ENCODE measurements around the gene PIEZO2.

DNA sequence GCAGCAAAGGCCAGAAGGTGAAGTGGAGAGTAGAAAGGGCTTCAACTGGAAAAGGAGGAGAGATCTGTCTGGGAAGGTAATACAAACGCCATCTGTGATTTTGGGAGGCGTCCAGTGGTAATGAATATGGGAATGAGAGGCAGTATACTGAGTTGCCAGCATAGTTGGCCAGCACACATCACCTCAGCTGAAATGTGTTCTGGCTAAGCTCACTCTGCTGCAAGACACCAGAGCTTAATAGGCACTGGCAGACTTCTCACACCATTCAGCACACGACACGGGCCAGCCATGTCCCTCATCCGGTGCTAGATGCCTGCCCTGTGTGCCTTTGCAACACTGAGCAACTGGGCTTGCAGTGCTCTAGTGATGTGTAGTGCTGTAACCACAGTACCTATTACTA is 277.1 kb downstream of the PIEZO2 start:
- TF ChIP-seq, protein P1, sequence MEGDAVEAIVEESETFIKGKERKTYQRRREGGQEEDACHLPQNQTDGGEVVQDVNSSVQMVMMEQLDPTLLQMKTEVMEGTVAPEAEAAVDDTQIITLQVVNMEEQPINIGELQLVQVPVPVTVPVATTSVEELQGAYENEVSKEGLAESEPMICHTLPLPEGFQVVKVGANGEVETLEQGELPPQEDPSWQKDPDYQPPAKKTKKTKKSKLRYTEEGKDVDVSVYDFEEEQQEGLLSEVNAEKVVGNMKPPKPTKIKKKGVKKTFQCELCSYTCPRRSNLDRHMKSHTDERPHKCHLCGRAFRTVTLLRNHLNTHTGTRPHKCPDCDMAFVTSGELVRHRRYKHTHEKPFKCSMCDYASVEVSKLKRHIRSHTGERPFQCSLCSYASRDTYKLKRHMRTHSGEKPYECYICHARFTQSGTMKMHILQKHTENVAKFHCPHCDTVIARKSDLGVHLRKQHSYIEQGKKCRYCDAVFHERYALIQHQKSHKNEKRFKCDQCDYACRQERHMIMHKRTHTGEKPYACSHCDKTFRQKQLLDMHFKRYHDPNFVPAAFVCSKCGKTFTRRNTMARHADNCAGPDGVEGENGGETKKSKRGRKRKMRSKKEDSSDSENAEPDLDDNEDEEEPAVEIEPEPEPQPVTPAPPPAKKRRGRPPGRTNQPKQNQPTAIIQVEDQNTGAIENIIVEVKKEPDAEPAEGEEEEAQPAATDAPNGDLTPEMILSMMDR (conservative IDR thresholded peaks at IDR 0.05; ENCODE audit: low read depth, low read length) = no peak
- no peak for TF ChIP-seq EZH2 (IDR thresholded peaks at IDR 0.05; ENCODE audit: borderline replicate concordance, low read depth, low read length, poor library complexity, severe bottlenecking)
